ENCODE results near the gene CEP290.

- no peak for TF ChIP-seq EZH2 (IDR thresholded peaks at IDR 0.05; ENCODE audit: borderline replicate concordance, low read depth, low read length, poor library complexity, severe bottlenecking)
- TF ChIP-seq CTCF (conservative IDR thresholded peaks at IDR 0.05; ENCODE audit: low read depth, low read length), result no peak
Observed at GRCh38 chr12:88092771-88093170, 49.1 kb downstream of the CEP290 start.

All from A673 (cell line).